K562 (cell line): ENCODE data around the gene RNF224. TPM values are rescaled to one million over a fixed set of nuclear protein-coding genes. Genes with fewer than 3 reads are reported as not detected.

Source experiments
- ATAC-seq: fragments of 200-7000 bp; cut with Tn5 transposase; 3 replicates; pipeline ENCODE4 v1.9.1; 2020; ENCODE audit warnings: moderate library complexity
- BruUV-seq: library from RNA; stranded (reverse); fragments of 400-500 nt; replicated peaks from 2 replicates; lab custom pipeline; 2021; lab: Mats Ljungman, UMichigan
- CTCF ChIA-PET: fragments of 300-600 bp; formaldehyde crosslinking; extraction: SDS; loops from one replicate; lab custom pipeline; 2021; ENCODE audit warnings: low intra/inter-chr PET ratio; lab: Yijun Ruan, JAX
- POLR2A ChIA-PET: fragments of 300-600, 350-650 bp; sonication (Branson Sonifier 250); formaldehyde crosslinking; extraction: SDS; loops from one replicate; lab custom pipeline; 2021; ENCODE audit warnings: antibody characterized with exemption, inconsistent platforms; lab: Yijun Ruan, JAX
- DNase-seq, 4 experiments: peaks; one replicate each; pipeline versions ENCODE4 v3.0.0 to v3.0.0-alpha.2; 2011 to 2018; ENCODE audit warnings: low spot score in 3 of 4, mixed read lengths in 3 of 4; ENCODE audit errors: extremely low read depth in 1 of 4
- FAIRE-seq: peaks from 2 replicates; lab custom pipeline; 2011; peaks lifted over from hg19 to GRCh38; lab: Jason Lieb, UNC
- H2AFZ ChIP-seq: 2 replicates; pipeline ENCODE4 v1.6.0; 2011; ENCODE audit warnings: low read depth, low read length, control low read depth, inconsistent platforms
- H3K27ac ChIP-seq: fragments of 200-600 bp; 3 replicates; pipeline ENCODE4 v1.8.0; 2011; ENCODE audit warnings: low read depth, mild to moderate bottlenecking, control low read depth, inconsistent platforms, low read length, moderate library complexity, mixed read lengths; ENCODE audit errors: extremely low read depth
- H3K27me3 ChIP-seq, 2 experiments: fragments of 300-600 bp in 1 of 2; 2 replicates in 1 of 2; 3 replicates in 1 of 2; pipeline versions ENCODE4 v1.6.0 to v1.8.0; 2011; ENCODE audit warnings: inconsistent platforms in 2 of 2, low read length in 2 of 2, mild to moderate bottlenecking in 1 of 2, mixed read lengths in 1 of 2, moderate library complexity in 1 of 2; ENCODE audit not compliant: control insufficient read depth in 2 of 2, insufficient read depth in 2 of 2
- H3K36me3 ChIP-seq: fragments of 300-600 bp; 3 replicates; pipeline ENCODE4 v1.8.0; 2011; ENCODE audit warnings: mild to moderate bottlenecking, low read length, inconsistent platforms; ENCODE audit not compliant: control insufficient read depth, insufficient read depth
- H3K4me1 ChIP-seq, 2 experiments: fragments of 200-600 bp in 1 of 2; replicated peaks in 1 of 2; 2 replicates in 1 of 2; 3 replicates in 1 of 2; pipeline versions ENCODE4 v1.5.1 to v1.8.0; 2011; ENCODE audit warnings: inconsistent platforms in 2 of 2, low read length in 2 of 2, mild to moderate bottlenecking in 1 of 2, mixed read lengths in 1 of 2, moderate library complexity in 1 of 2; ENCODE audit not compliant: control insufficient read depth in 2 of 2, insufficient read depth in 2 of 2
- H3K4me2 ChIP-seq: 2 replicates; pipeline ENCODE4 v1.6.1; 2011; ENCODE audit warnings: low read length, control low read depth, inconsistent platforms, mixed read lengths; ENCODE audit not compliant: insufficient read depth
- H3K4me3 ChIP-seq: fragments of 200-600 bp; sonication (generic), shearing (Covaris generic); 2 replicates; pipeline ENCODE4 v1.5.1; 2016; ENCODE audit warnings: control low read depth, inconsistent platforms
- H3K79me2 ChIP-seq: fragments of 200-600 bp; 3 replicates; pipeline ENCODE4 v1.8.0; 2011; ENCODE audit warnings: low read length, inconsistent platforms; ENCODE audit not compliant: control insufficient read depth, insufficient read depth
- H3K9ac ChIP-seq, 2 experiments: 2 replicates each; pipeline versions ENCODE4 v1.6.0 to v1.6.1; 2011; ENCODE audit warnings: low read depth in 2 of 2, low read length in 2 of 2, control low read depth in 1 of 2, inconsistent platforms in 1 of 2, mild to moderate bottlenecking in 1 of 2, mixed read lengths in 1 of 2; ENCODE audit not compliant: insufficient read depth in 1 of 2
- H3K9me1 ChIP-seq: one replicate; pipeline ENCODE4 v1.6.0; 2011; ENCODE audit warnings: inconsistent platforms, mild to moderate bottlenecking, low read length, moderate library complexity; ENCODE audit not compliant: control insufficient read depth, insufficient read depth
- H3K9me3 ChIP-seq: replicated peaks from 2 replicates; pipeline ENCODE4 v1.5.1; 2011; ENCODE audit warnings: low read depth, low read length, inconsistent platforms; ENCODE audit not compliant: control insufficient read depth, insufficient read depth
- H4K20me1 ChIP-seq: replicated peaks from 2 replicates; pipeline ENCODE4 v1.6.1; 2011; ENCODE audit warnings: low read length, inconsistent platforms, mixed read lengths; ENCODE audit not compliant: control insufficient read depth, insufficient read depth
- EP400 ChIP-seq: fragments of 450-650 bp; IDR thresholded peaks from 2 replicates; pipeline ENCODE4 v1.6.1; 2017; ENCODE audit warnings: antibody characterized with exemption, mild to moderate bottlenecking, moderate library complexity
- GABPA ChIP-seq: fragments of 200-800 bp; sonication (Bioruptor generic); conservative IDR thresholded peaks from 2 replicates; pipeline ENCODE4 v1.6.1; 2016; ENCODE audit warnings: low read depth, missing genetic modification characterization, missing compliant biosample characterization
- HMG20B ChIP-seq: fragments of 250-450 bp; sonication (Bioruptor Pico); IDR thresholded peaks from 2 replicates; pipeline ENCODE4 v1.5.0; 2021; ENCODE audit warnings: mild to moderate bottlenecking
- HNRNPK ChIP-seq: fragments of 200-400 bp; formaldehyde crosslinking; IDR thresholded peaks from one replicate; pipeline ENCODE4 v1.6.1; 2018; ENCODE audit warnings: mild to moderate bottlenecking, low read depth, low read length; ENCODE audit not compliant: poor library complexity, severe bottlenecking
- HSF4 ChIP-seq: fragments of 250-450 bp; sonication (Bioruptor Pico); IDR thresholded peaks from 2 replicates; pipeline ENCODE4 v2.1.2; 2022; ENCODE audit warnings: mild to moderate bottlenecking, moderate library complexity, borderline replicate concordance
- LCOR ChIP-seq: sonication (generic); formaldehyde crosslinking; IDR thresholded peaks from 2 replicates; pipeline ENCODE4 v1.8.0; 2022; ENCODE audit warnings: mild to moderate bottlenecking, missing genetic modification reagents
- MEF2D ChIP-seq: conservative IDR thresholded peaks from 2 replicates; pipeline ENCODE4 v1.6.1; 2016; ENCODE audit warnings: low read depth, missing genetic modification characterization, missing compliant biosample characterization
- NFXL1 ChIP-seq: fragments of 450-650 bp; formaldehyde crosslinking; IDR thresholded peaks from 2 replicates; pipeline ENCODE4 v1.4.0; 2021; ENCODE audit warnings: mild to moderate bottlenecking
- RBM15 ChIP-seq: fragments of 200-400 bp; formaldehyde crosslinking; IDR thresholded peaks from 2 replicates; pipeline ENCODE4 v1.6.1; 2018; ENCODE audit warnings: mild to moderate bottlenecking, low read length, moderate library complexity; ENCODE audit not compliant: insufficient read depth
- RFX1 ChIP-seq: fragments of 450-650 bp; IDR thresholded peaks from 2 replicates; pipeline ENCODE4 v1.6.1; 2016; ENCODE audit warnings: mild to moderate bottlenecking, moderate library complexity
- SAFB2 ChIP-seq: fragments of 200-400 bp; formaldehyde crosslinking; IDR thresholded peaks from 2 replicates; pipeline ENCODE4 v1.6.1; 2018; ENCODE audit warnings: borderline replicate concordance, low read length, low read depth, moderate library complexity; ENCODE audit not compliant: severe bottlenecking
- SIX5 ChIP-seq, 2 experiments: IDR thresholded peaks; 2 replicates each; pipeline ENCODE4 v1.6.1; 2011; ENCODE audit warnings: low read length in 2 of 2, borderline replicate concordance in 1 of 2, low read depth in 1 of 2, mild to moderate bottlenecking in 1 of 2, moderate library complexity in 1 of 2; ENCODE audit not compliant: insufficient read depth in 1 of 2
- SP1 ChIP-seq: sonication (generic); formaldehyde crosslinking; IDR thresholded peaks from 2 replicates; pipeline ENCODE4 v1.8.1; 2022; ENCODE audit warnings: mild to moderate bottlenecking, missing genetic modification reagents
- THRAP3 ChIP-seq: fragments of 450-650 bp; IDR thresholded peaks from 2 replicates; pipeline ENCODE4 v1.6.1; 2016; ENCODE audit warnings: mild to moderate bottlenecking, inconsistent platforms, borderline replicate concordance
- TSC22D4 ChIP-seq: fragments of 450-650 bp; IDR thresholded peaks from 2 replicates; pipeline ENCODE4 v1.6.1; 2016; ENCODE audit warnings: missing genetic modification characterization, missing biosample characterization, control low read depth
- WGBS: fragments of 100-300 bp; shearing (Covaris generic); methylation state at CpG from one replicate; pipeline ENCODE4 v1.1.6; 2016; ENCODE audit warnings: low coverage, mixed read lengths; ENCODE audit not compliant: insufficient coverage; ENCODE audit errors: missing lambda C conversion rate; 5-methylcytosine and 5-hydroxymethylcytosine counted together
- in situ Hi-C: fragments of 300-500 bp; cut with MboI; formaldehyde crosslinking; loops from 4 replicates; pipeline ENCODE4 v1.15.0; 2018; ENCODE audit warnings: inconsistent platforms, mixed read lengths
- intact Hi-C: fragments of 100-400 bp; cut with micrococcal nuclease; formaldehyde crosslinking; loops from 2 replicates; pipeline ENCODE4 v1.14.2; 2022
- polyA plus RNA-seq, 8 experiments: library from polyadenylated mRNA; depleted of rRNA in 4 of 8; stranded (reverse) in 5 of 8; unstranded in 3 of 8; fragments of >200 nt; fragmentation: Nextera tagmentation in 2 of 8; fragmentation: Illumina TruSeq in 1 of 8; extraction: Ambion mirVana in 2 of 8; extraction: Trizol in 1 of 8; gene quantifications; 2 replicates each; pipeline versions ENCODE4 v1.2.1 to v1.2.3, GENCODE V29; 2011 to 2014; ENCODE audit warnings: inconsistent platforms in 1 of 8, missing spikeins in 1 of 8
- total RNA-seq, 7 experiments: library from RNA; depleted of rRNA in 6 of 7; stranded (reverse); fragments of >200 nt in 6 of 7; fragmentation: Illumina TruSeq in 2 of 7; extraction: Trizol in 2 of 7; gene quantifications; 2 replicates each; pipeline versions ENCODE4 v1.2.1 to v1.2.3, GENCODE V29; 2011 to 2021; ENCODE audit warnings: low replicate concordance in 1 of 7
- TF ChIP-seq, protein P1 (sequence below): sonication (generic); formaldehyde crosslinking; IDR thresholded peaks from 2 replicates; pipeline ENCODE4 v1.4.0; 2020; ENCODE audit warnings: mild to moderate bottlenecking, missing genetic modification reagents

Gene RNF224
- total and polyA plus RNA-seq, 9 of the 15 experiments (the other 6 are each of a cell fraction or from before 2014, with no cell fraction given): not detected

DNA sequence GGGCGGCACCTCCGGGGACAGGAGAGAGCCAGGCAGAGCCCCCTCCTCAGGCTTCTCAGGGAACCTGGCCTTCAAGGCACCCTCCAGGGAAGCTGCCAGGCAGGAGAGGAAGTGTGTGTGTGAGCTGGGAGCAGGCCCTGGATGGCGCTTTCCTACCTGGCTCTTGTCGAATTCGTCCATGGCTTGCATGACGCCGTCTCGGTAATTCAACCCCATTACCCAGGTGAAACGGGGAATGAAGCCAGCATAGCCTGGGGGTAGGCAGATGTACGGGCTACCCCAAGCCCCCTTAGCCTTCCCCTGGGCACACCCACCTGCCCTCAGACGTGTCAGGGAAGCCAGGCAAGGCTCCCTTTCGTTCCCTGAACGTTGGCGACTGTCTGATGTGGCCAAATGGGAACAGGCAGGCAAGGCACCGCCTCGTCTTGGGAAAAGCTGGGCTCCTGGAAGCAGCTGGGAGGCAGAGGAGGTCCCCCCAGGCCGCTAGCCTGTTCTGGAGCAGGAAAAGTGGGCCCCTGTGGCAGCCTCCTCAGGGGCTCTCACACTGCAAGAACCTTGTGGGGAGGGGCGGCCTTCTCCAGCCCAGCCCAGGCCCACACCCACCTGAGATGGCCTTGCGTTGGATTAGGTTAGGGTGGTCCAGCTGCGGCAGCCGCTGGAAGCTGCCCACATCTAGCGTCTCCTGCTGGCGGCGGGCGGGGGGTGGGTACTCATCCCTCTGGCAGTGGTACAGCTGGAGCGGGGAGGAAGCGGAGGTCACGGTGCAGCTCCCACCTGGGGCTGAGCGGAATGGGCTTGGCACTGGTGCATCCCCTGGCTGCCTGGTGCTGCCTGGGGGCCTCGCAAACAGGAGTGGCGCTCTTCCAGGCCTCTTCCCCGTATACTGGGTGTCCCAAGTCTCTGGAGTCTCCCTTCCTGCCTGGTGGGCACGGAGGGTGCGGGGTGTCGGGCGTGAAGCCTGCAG lies 17.5 kb downstream of the RNF224 start (continued):
- TF ChIP-seq LCOR (CRISPR knock-in tag): 0 out of 2 replicates have a peak, but pooled peaks have one; percentile 36
- no peak for TF ChIP-seq THRAP3

DNA sequence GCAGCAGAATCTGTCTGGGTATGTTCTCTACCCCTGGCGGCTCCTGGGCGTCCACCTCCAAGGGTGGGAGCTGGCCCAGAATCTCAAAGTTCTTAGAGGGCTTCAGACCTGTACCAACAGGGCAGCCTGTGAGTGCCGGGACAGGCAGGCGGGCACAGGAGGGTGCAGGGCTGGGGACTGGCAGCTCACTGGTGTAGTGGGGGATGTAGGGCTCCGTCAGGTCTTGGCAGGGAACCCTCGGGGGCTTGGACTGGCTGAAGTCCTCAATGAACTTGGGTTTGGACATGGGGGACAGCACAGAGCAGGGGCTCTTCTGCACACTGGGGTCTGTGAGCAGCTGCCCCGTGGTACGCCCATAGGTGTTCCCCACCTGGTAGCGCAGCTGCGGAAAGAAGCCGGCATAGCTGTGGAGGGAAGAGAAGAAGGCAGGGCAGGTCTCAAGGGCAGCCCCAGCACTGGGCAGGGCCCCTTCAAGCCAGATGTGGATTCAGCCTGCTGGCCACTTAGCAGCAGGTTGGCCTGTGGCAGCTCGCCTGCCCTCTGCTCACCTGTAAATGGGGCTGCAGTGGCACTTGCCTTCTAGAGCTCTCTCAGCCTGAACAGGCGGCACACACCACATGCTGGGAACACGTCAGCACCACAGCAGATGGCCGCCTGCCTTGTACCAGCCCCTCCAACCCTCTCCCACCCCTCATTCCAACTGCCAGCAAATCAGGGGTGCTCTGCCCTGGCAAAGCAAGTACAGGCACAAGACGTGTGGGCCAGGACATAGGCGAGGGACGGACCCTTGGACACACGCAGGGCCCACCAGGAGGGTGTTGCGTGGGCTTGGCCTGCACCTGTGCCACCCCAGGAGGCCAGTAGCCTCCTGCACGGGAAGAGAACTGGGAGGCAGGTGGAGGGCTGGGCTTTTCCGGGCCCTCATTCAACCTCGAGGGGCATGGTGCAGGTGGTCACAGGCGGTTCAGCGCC lies 18.4 kb downstream of the RNF224 start:
- Histone ChIP-seq H4K20me1 (peaks cover 30% of the 10 kb centered on the region), H2AFZ (no peak overlapping the region), H3K4me1 (peaks cover 18 to 67% of the 10 kb centered on the region in 2 experiments; a peak in 4 of 5 replicates), H3K9me3 (no peaks in the 10 kb centered on the region), H3K4me2 (no peak overlapping the region), H3K27me3 (no peaks in the 10 kb centered on the region), H3K9me1 (peaks cover 4% of the 10 kb centered on the region), H3K4me3 (no peak overlapping the region), H3K9ac (peak overlapping the region in 1 of 2 experiments; percentile 83; a peak in 2 of 4 replicates), H3K36me3 (peaks cover 26% of the 10 kb centered on the region), H3K27ac (no peak overlapping the region), H3K79me2 (peaks cover 30% of the 10 kb centered on the region)
- FAIRE-seq (no peak), ATAC-seq (no peak), DNase-seq (no peak)
- 68% methylated on average over 20 of the region's 25 CpGs for WGBS
- BruUV-seq: no TSS peak
- ChIA-PET CTCF (no interaction called here), POLR2A (interaction anchor here (0.5 to 6.5 kb wide), 9 partner anchors 8 to 468 kb away, joined by 3 to 221 read pairs (median 3); partner anchors contain the start of genes NELFB and STPG3)
- in situ Hi-C loops (loop anchor here (25.0 kb wide), 1 partner anchor 458 kb away; the partner anchor contains the start of genes CCDC183 and TMEM141), intact Hi-C loops (loop anchor here (10.0 kb wide), 1 partner anchor 461 kb away; no protein-coding TSS in a partner anchor)
- no peak for TF ChIP-seq SP1 (CRISPR knock-in tag)
- TF ChIP-seq RBM15: no peak
- TF ChIP-seq SIX5 (IDR thresholded peaks at IDR 0.05; ENCODE audit: borderline replicate concordance in 1 of 2, insufficient read depth in 1 of 2, low read depth in 1 of 2, low read length in 2 of 2): no peak
- TF ChIP-seq NFXL1 (CRISPR knock-in tag): no peak
- TF ChIP-seq HNRNPK: no peak
- TF ChIP-seq SAFB2: no peak
- no peak for TF ChIP-seq HSF4 (CRISPR knock-in tag)
- no peak for TF ChIP-seq TSC22D4 (tag)
- TF ChIP-seq RFX1: no peak
- TF ChIP-seq HMG20B (CRISPR knock-in tag): no peak
- TF ChIP-seq MEF2D (tag): no peak
- no peak for TF ChIP-seq GABPA (tag)
- TF ChIP-seq, protein P1, sequence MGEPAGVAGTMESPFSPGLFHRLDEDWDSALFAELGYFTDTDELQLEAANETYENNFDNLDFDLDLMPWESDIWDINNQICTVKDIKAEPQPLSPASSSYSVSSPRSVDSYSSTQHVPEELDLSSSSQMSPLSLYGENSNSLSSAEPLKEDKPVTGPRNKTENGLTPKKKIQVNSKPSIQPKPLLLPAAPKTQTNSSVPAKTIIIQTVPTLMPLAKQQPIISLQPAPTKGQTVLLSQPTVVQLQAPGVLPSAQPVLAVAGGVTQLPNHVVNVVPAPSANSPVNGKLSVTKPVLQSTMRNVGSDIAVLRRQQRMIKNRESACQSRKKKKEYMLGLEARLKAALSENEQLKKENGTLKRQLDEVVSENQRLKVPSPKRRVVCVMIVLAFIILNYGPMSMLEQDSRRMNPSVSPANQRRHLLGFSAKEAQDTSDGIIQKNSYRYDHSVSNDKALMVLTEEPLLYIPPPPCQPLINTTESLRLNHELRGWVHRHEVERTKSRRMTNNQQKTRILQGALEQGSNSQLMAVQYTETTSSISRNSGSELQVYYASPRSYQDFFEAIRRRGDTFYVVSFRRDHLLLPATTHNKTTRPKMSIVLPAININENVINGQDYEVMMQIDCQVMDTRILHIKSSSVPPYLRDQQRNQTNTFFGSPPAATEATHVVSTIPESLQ (CRISPR knock-in tag): no peak
- no peak for TF ChIP-seq EP400
